Activated CD8-positive, alpha-beta T cell treated with anti-CD3 and anti-CD28 coated beads for 36 hours (primary cell): ENCODE measurements around the gene TALDO1. TPM values are rescaled to one million over a fixed set of nuclear protein-coding genes. Genes with fewer than 3 reads are reported as not detected.
A peak's percentile ranks its signal among the peaks of the same experiment; 100 is the strongest.

ENCODE experiments used
- ATAC-seq: fragments of 200-7000 bp; cut with Tn5 transposase; one replicate; pipeline ENCODE4 v1.10.0; 2021; ENCODE audit warnings: mild to moderate bottlenecking, moderate library complexity
- CTCF ChIA-PET: fragments of 350-600 bp; sonication (Branson Sonifier 250); formaldehyde crosslinking; loops from one replicate; lab custom pipeline; 2021; ENCODE audit warnings: antibody characterized with exemption; lab: Charles Lee
- POLR2A ChIA-PET: fragments of 350-600 bp; sonication (Branson Sonifier 250); formaldehyde crosslinking; loops from one replicate; lab custom pipeline; 2021; ENCODE audit warnings: antibody characterized with exemption; lab: Charles Lee
- DNase-seq: peaks from one replicate; pipeline ENCODE4 v3.0.0-alpha.2; 2020
- H3K27ac Mint-ChIP-seq: one replicate; pipeline ENCODE4 v1.8.0; 2021; ENCODE audit warnings: mild to moderate bottlenecking, mixed read lengths
- H3K27me3 Mint-ChIP-seq: one replicate; pipeline ENCODE4 v1.8.0; 2021; ENCODE audit warnings: mixed read lengths
- H3K36me3 Mint-ChIP-seq: one replicate; pipeline ENCODE4 v1.8.0; 2021; ENCODE audit warnings: low read depth, mixed read lengths
- H3K4me1 Mint-ChIP-seq: one replicate; pipeline ENCODE4 v1.8.0; 2021; ENCODE audit warnings: low read depth, mixed read lengths
- H3K4me3 Mint-ChIP-seq: one replicate; pipeline ENCODE4 v1.8.0; 2021; ENCODE audit warnings: mild to moderate bottlenecking, moderate library complexity, mixed read lengths
- H3K9me3 Mint-ChIP-seq: one replicate; pipeline ENCODE4 v1.8.0; 2021; ENCODE audit warnings: mixed read lengths
- intact Hi-C: fragments of 100-400 bp; cut with micrococcal nuclease; formaldehyde crosslinking; loops from one replicate; pipeline ENCODE4 v1.10.0; 2022
- total RNA-seq, 2 experiments: library from RNA; stranded (reverse); gene quantifications; one replicate each; pipeline ENCODE4 v1.2.3, GENCODE V29; 2021
- TF ChIP-seq, protein P1 (sequence below): fragments of 200-600 bp; IDR thresholded peaks from one replicate; pipeline ENCODE4 v1.8.0; 2022; ENCODE audit warnings: antibody characterized with exemption, mild to moderate bottlenecking

TALDO1 gene
- total RNA-seq, 2 experiments from 2014 or later = 234 to 241 TPM

- ChIA-PET CTCF (no interaction called here), POLR2A (interaction anchor here (0.6 to 1.1 kb wide), 2 partner anchors 15 to 27 kb away, joined by 3 to 4 read pairs; partner anchors contain the start of gene TALDO1)
- Mint-ChIP-seq H3K4me3 (no peak overlapping the region), H3K27ac (no peak overlapping the region), H3K36me3 (peaks cover 22% of the 10 kb centered on the region), H3K4me1 (peaks cover 17% of the 10 kb centered on the region), H3K27me3 (no peaks in the 10 kb centered on the region), H3K9me3 (no peaks in the 10 kb centered on the region)
- intact Hi-C loops = no loop called here
- no peak for ATAC-seq
- no peak for DNase-seq
- TF ChIP-seq, protein P1, sequence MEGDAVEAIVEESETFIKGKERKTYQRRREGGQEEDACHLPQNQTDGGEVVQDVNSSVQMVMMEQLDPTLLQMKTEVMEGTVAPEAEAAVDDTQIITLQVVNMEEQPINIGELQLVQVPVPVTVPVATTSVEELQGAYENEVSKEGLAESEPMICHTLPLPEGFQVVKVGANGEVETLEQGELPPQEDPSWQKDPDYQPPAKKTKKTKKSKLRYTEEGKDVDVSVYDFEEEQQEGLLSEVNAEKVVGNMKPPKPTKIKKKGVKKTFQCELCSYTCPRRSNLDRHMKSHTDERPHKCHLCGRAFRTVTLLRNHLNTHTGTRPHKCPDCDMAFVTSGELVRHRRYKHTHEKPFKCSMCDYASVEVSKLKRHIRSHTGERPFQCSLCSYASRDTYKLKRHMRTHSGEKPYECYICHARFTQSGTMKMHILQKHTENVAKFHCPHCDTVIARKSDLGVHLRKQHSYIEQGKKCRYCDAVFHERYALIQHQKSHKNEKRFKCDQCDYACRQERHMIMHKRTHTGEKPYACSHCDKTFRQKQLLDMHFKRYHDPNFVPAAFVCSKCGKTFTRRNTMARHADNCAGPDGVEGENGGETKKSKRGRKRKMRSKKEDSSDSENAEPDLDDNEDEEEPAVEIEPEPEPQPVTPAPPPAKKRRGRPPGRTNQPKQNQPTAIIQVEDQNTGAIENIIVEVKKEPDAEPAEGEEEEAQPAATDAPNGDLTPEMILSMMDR = no peak
These were observed 26.6 kb downstream of the TALDO1 start for GRCh38 chr11:773830-774229.

DNA sequence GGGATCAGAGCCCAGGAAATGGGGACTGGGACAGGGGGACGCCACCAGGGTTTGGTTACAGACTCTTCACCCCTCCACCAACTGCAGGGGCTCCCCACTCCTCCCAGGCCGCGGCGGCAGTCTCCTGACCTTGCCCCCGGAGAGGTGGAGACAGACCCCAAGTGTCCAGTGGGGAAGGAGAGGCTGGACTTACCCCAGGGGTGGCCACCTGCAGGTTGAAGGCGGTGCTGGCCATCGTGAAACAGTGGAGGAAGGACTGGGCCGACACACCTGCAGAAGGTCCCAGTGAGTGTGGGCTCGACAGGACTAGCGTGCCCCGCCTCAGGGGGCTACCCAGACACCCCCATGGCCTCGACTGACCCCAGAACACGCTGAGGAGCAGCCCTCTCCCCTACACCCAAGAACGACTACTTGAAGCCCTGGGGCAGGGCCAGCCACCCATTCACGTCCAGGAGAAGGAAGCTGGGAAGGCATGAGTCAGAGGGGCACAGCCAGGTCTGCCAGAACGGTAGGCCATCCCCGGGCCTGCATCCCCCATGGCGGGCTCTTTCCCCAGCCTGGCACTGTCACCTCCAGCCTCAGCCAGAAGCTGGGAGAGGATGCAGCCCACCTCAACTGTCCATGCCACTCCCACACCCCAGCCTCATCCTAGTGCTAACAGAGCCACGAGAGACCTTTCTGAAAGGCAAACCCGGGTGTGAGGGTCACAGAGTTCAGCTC is 27.8 kb downstream of the TALDO1 start:
- ChIA-PET POLR2A (interaction anchor here (0.6 to 2.5 kb wide), 9 partner anchors 9 to 139 kb away, joined by 3 to 9 read pairs (median 3); partner anchors contain the start of genes SLC25A22 and TALDO1), CTCF (interaction anchor here (1.2 to 1.3 kb wide), 2 partner anchors 19 to 21 kb away, joined by 3 to 4 read pairs; no protein-coding TSS in a partner anchor)
- peaks cover 27% of the 10 kb centered on the region for H3K36me3 Mint-ChIP-seq
- no peaks in the 10 kb centered on the region for H3K27me3 Mint-ChIP-seq
- TF ChIP-seq, protein P1 = no peak
- H3K4me1 Mint-ChIP-seq = peaks cover 20% of the 10 kb centered on the region
- peak overlapping the region; percentile 66 for H3K4me3 Mint-ChIP-seq
- intact Hi-C loops = no loop called here
- peak overlapping the region; percentile 28 for H3K27ac Mint-ChIP-seq
- no peaks in the 10 kb centered on the region for H3K9me3 Mint-ChIP-seq
- ATAC-seq (no peak), DNase-seq (no peak)

DNA sequence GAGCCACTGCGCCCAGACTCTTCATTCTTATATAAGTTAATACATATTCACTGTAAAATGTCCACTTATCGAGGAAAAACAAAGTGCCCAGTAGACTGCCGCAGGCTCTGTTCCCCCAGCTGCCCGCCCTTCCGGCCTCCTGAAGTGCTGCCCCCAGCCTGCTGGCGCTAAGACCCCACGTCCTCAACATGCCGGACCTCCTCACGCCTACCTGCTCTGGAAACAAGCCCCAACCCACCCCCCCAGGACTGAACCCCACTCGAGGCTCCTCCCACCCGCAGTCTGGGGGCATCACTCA is 28.9 kb downstream of the TALDO1 start:
- H3K4me3 Mint-ChIP-seq = peak overlapping the region; percentile 89
- ATAC-seq = no peak
- H3K27me3 Mint-ChIP-seq = no peaks in the 10 kb centered on the region
- TF ChIP-seq, protein P1 = no peak
- peak overlapping the region; percentile 73 for H3K27ac Mint-ChIP-seq
- ChIA-PET CTCF (interaction anchor here (1.2 to 2.0 kb wide), 3 partner anchors 18 to 50 kb away, joined by 3 to 5 read pairs (median 4); no protein-coding TSS in a partner anchor), POLR2A (interaction anchor here (1.1 to 3.8 kb wide), 9 partner anchors 10 to 33 kb away, joined by 3 to 21 read pairs (median 6); partner anchors contain the start of genes RPLP2 and TALDO1)
- DNase-seq = no peak
- H3K9me3 Mint-ChIP-seq = no peaks in the 10 kb centered on the region
- H3K36me3 Mint-ChIP-seq = peaks cover 19% of the 10 kb centered on the region
- H3K4me1 Mint-ChIP-seq = peaks cover 22% of the 10 kb centered on the region
- intact Hi-C loops = no loop called here

- peaks cover 19% of the 10 kb centered on the region for H3K36me3 Mint-ChIP-seq
- ChIA-PET CTCF (interaction anchor here (2.0 kb wide), 1 partner anchor 51 kb away, joined by 5 read pairs; no protein-coding TSS in a partner anchor), POLR2A (interaction anchor here (0.6 to 3.8 kb wide), 11 partner anchors 10 to 50 kb away, joined by 3 to 21 read pairs (median 5); partner anchors contain the start of genes PIDD1, RPLP2 and TALDO1)
- ATAC-seq (peak; percentile 32), DNase-seq (peak; percentile 37)
- TF ChIP-seq, protein P1 = no peak
- intact Hi-C loops = no loop called here
- H3K27me3 Mint-ChIP-seq = no peaks in the 10 kb centered on the region
- H3K4me3 Mint-ChIP-seq = peak overlapping the region; percentile 89
- peak overlapping the region; percentile 73 for H3K27ac Mint-ChIP-seq
- H3K9me3 Mint-ChIP-seq = no peaks in the 10 kb centered on the region
- peaks cover 25% of the 10 kb centered on the region for H3K4me1 Mint-ChIP-seq
These were observed 29.5 kb downstream of the TALDO1 start for GRCh38 chr11:776561-777287.
